HepG2 (cell line): Measurements from ENCODE around the gene PRR30. TPM values are rescaled to one million over a fixed set of nuclear protein-coding genes. Genes with fewer than 3 reads are reported as not detected.

ENCODE experiments used
- ATAC-seq: fragments of 200-7000 bp; cut with Tn5 transposase; 3 replicates; pipeline ENCODE4 v1.9.1; 2020; ENCODE audit warnings: mild to moderate bottlenecking, moderate library complexity
- BruUV-seq: library from RNA; stranded (reverse); fragments of 400-500 nt; replicated peaks from 2 replicates; lab custom pipeline; 2021; lab: Mats Ljungman, UMichigan
- CTCF ChIA-PET: fragments of 300-600 bp; formaldehyde crosslinking; extraction: SDS; loops from one replicate; lab custom pipeline; 2021; ENCODE audit warnings: low total read pairs, inconsistent platforms, low intra/inter-chr PET ratio; lab: Yijun Ruan, JAX
- POLR2A ChIA-PET: fragments of 350-600 bp; sonication (Branson Sonifier 250); formaldehyde crosslinking; loops from one replicate; lab custom pipeline; 2020; ENCODE audit warnings: antibody characterized with exemption, inconsistent platforms; lab: Yijun Ruan, JAX
- DNase-seq: peaks from one replicate; pipeline ENCODE4 v3.0.0-alpha.2; 2015; ENCODE audit warnings: low spot score
- FAIRE-seq: peaks from 3 replicates; lab custom pipeline; 2011; peaks lifted over from hg19 to GRCh38; lab: Jason Lieb, UNC
- H2AFZ ChIP-seq: one replicate; pipeline ENCODE4 v1.6.1; 2011; ENCODE audit warnings: low read length, inconsistent platforms
- H3K27ac ChIP-seq: fragments of 300-600 bp; 3 replicates; pipeline ENCODE4 v1.8.0; 2011; ENCODE audit warnings: mixed run types, mild to moderate bottlenecking, mixed read lengths, low read length, inconsistent platforms; ENCODE audit not compliant: insufficient read depth; ENCODE audit errors: extremely low read length
- H3K27me3 ChIP-seq, 2 experiments: fragments of 200-600 bp in 1 of 2; 2 replicates in 1 of 2; 3 replicates in 1 of 2; pipeline versions ENCODE4 v1.6.0 to v1.8.0; 2011; ENCODE audit warnings: low read length in 2 of 2, mild to moderate bottlenecking in 2 of 2, moderate library complexity in 2 of 2, inconsistent platforms in 1 of 2; ENCODE audit not compliant: insufficient read depth in 2 of 2, control insufficient read depth in 1 of 2
- H3K36me3 ChIP-seq, 2 experiments: fragments of 200-600 bp in 1 of 2; replicated peaks in 1 of 2; 2 replicates in 1 of 2; 3 replicates in 1 of 2; pipeline versions ENCODE4 v1.5.1 to v1.8.0; 2011; ENCODE audit warnings: low read length in 2 of 2, inconsistent platforms in 1 of 2; ENCODE audit not compliant: insufficient read depth in 2 of 2, control insufficient read depth in 1 of 2
- H3K4me1 ChIP-seq: 2 replicates; pipeline ENCODE4 v1.5.1; 2012; ENCODE audit warnings: low read length, inconsistent platforms; ENCODE audit not compliant: insufficient read depth
- H3K4me2 ChIP-seq: 2 replicates; pipeline ENCODE4 v1.6.0; 2011; ENCODE audit warnings: low read depth, low read length, inconsistent platforms
- H3K4me3 ChIP-seq, 3 experiments: fragments of 200-600 bp in 1 of 3; sonication (generic), shearing (Covaris generic) in 1 of 3; replicated peaks in 1 of 3; 2 replicates each; pipeline ENCODE4 v1.5.1; 2011 to 2016; ENCODE audit warnings: low read length in 3 of 3, inconsistent platforms in 2 of 3, low read depth in 2 of 3, mild to moderate bottlenecking in 2 of 3, control low read depth in 1 of 3, mixed read lengths in 1 of 3; ENCODE audit not compliant: insufficient read depth in 1 of 3
- H3K79me2 ChIP-seq: one replicate; pipeline ENCODE4 v1.6.1; 2011; ENCODE audit warnings: low read length, inconsistent platforms; ENCODE audit not compliant: insufficient read depth
- H3K9ac ChIP-seq: 2 replicates; pipeline ENCODE4 v1.6.0; 2011; ENCODE audit warnings: mild to moderate bottlenecking, low read depth, low read length, inconsistent platforms; ENCODE audit not compliant: insufficient read depth
- H3K9me3 ChIP-seq: 2 replicates; pipeline ENCODE4 v1.5.1; 2012; ENCODE audit warnings: mild to moderate bottlenecking, low read length
- H4K20me1 ChIP-seq: 2 replicates; pipeline ENCODE4 v1.6.0; 2011; ENCODE audit warnings: inconsistent platforms, mild to moderate bottlenecking, low read length, moderate library complexity; ENCODE audit not compliant: insufficient read depth
- RBM22 ChIP-seq: fragments of 200-400 bp; formaldehyde crosslinking; optimal IDR thresholded peaks from 2 replicates; pipeline ENCODE3; 2017; ENCODE audit warnings: mild to moderate bottlenecking, low read length, moderate library complexity
- ZNF143 ChIP-seq: sonication (generic); formaldehyde crosslinking; IDR thresholded peaks from 2 replicates; pipeline ENCODE4 v1.4.0; 2020; ENCODE audit warnings: missing genetic modification reagents
- ZNF572 ChIP-seq: sonication (generic); formaldehyde crosslinking; IDR thresholded peaks from 2 replicates; pipeline ENCODE4 v1.5.1; 2020; ENCODE audit warnings: mild to moderate bottlenecking, missing genetic modification reagents
- ZNF878 ChIP-seq: sonication (generic); formaldehyde crosslinking; IDR thresholded peaks from 2 replicates; pipeline ENCODE4 v1.8.1; 2023; ENCODE audit warnings: mild to moderate bottlenecking, missing genetic modification reagents, moderate library complexity
- WGBS: methylation state at CpG from one replicate; pipeline ENCODE4 v1.1.6; 2017; ENCODE audit warnings: low lambda C conversion rate; 5-methylcytosine and 5-hydroxymethylcytosine counted together
- in situ Hi-C: cut with HindIII; loops from 2 replicates; pipeline ENCODE4 v1.10.0; 2017; ENCODE audit warnings: low pct_unique_long_range_greater_than_20kb; ENCODE audit not compliant: extremely low pct_ligation_motif_present
- intact Hi-C: fragments of 100-400 bp; cut with micrococcal nuclease; formaldehyde crosslinking; loops from one replicate; pipeline ENCODE4 v1.10.0; 2022; ENCODE audit not compliant: unreplicated experiment
- polyA plus RNA-seq, 8 experiments: library from polyadenylated mRNA; depleted of rRNA in 3 of 8; stranded (reverse) in 7 of 8; unstranded in 1 of 8; fragments of >200 nt; fragmentation: Illumina TruSeq in 4 of 8; extraction: Trizol in 4 of 8; gene quantifications; 2 replicates each; pipeline versions ENCODE4 v1.2.1 to v1.2.3, GENCODE V29; 2011 to 2016; ENCODE audit warnings: low read depth in 4 of 8, missing spikeins in 1 of 8, mixed read lengths in 1 of 8; ENCODE audit not compliant: insufficient read depth in 1 of 8
- total RNA-seq, 5 experiments: library from RNA; depleted of rRNA; stranded (reverse); fragments of >200 nt; fragmentation: Illumina TruSeq; extraction: Trizol; gene quantifications; 2 replicates each; pipeline ENCODE4 v1.2.3, GENCODE V29; 2016; ENCODE audit warnings: low read depth in 1 of 5
- TF ChIP-seq, protein P1 (sequence below): sonication (generic); formaldehyde crosslinking; IDR thresholded peaks from 2 replicates; pipeline ENCODE4 v1.5.1; 2020; ENCODE audit warnings: mild to moderate bottlenecking, missing genetic modification reagents, moderate library complexity
- TF ChIP-seq, protein P2 (sequence below): sonication (generic); formaldehyde crosslinking; IDR thresholded peaks from 2 replicates; pipeline ENCODE4 v1.5.0; 2020; ENCODE audit warnings: missing genetic modification reagents
- TF ChIP-seq, protein P3 (sequence below): sonication (generic); formaldehyde crosslinking; IDR thresholded peaks from 2 replicates; pipeline ENCODE4 v1.5.0; 2020; ENCODE audit warnings: mild to moderate bottlenecking, missing genetic modification reagents, borderline replicate concordance

The PRR30 gene
- total and polyA plus RNA-seq, 2 of the 13 experiments (the other 11 are each of a cell fraction or from before 2014, with no cell fraction given) = not detected

DNA sequence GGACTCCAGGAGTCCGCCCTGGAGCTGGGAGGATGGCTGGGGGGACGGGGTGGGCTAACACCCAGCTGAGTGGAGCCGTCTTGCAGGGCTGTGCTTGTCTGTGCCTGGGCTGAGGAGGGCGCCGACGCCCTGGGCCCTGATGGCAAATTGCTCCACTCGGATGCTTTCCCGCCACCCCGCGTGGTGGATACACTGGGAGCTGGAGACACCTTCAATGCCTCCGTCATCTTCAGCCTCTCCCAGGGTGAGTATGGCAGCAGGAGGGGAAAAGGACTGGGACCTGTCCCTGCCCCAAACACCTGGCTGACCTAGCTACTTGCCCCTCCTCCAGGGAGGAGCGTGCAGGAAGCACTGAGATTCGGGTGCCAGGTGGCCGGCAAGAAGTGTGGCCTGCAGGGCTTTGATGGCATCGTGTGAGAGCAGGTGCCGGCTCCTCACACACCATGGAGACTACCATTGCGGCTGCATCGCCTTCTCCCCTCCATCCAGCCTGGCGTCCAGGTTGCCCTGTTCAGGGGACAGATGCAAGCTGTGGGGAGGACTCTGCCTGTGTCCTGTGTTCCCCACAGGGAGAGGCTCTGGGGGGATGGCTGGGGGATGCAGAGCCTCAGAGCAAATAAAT, 39.8 kb downstream of the PRR30 start (continued):
- no peak for TF ChIP-seq ZNF143 (CRISPR knock-in tag)
- TF ChIP-seq, protein P1, sequence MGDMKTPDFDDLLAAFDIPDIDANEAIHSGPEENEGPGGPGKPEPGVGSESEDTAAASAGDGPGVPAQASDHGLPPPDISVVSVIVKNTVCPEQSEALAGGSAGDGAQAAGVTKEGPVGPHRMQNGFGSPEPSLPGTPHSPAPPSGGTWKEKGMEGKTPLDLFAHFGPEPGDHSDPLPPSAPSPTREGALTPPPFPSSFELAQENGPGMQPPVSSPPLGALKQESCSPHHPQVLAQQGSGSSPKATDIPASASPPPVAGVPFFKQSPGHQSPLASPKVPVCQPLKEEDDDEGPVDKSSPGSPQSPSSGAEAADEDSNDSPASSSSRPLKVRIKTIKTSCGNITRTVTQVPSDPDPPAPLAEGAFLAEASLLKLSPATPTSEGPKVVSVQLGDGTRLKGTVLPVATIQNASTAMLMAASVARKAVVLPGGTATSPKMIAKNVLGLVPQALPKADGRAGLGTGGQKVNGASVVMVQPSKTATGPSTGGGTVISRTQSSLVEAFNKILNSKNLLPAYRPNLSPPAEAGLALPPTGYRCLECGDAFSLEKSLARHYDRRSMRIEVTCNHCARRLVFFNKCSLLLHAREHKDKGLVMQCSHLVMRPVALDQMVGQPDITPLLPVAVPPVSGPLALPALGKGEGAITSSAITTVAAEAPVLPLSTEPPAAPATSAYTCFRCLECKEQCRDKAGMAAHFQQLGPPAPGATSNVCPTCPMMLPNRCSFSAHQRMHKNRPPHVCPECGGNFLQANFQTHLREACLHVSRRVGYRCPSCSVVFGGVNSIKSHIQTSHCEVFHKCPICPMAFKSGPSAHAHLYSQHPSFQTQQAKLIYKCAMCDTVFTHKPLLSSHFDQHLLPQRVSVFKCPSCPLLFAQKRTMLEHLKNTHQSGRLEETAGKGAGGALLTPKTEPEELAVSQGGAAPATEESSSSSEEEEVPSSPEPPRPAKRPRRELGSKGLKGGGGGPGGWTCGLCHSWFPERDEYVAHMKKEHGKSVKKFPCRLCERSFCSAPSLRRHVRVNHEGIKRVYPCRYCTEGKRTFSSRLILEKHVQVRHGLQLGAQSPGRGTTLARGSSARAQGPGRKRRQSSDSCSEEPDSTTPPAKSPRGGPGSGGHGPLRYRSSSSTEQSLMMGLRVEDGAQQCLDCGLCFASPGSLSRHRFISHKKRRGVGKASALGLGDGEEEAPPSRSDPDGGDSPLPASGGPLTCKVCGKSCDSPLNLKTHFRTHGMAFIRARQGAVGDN (CRISPR knock-in tag) = peak; percentile 17; the same call in 1 of the 2 replicates
- TF ChIP-seq, protein P2, sequence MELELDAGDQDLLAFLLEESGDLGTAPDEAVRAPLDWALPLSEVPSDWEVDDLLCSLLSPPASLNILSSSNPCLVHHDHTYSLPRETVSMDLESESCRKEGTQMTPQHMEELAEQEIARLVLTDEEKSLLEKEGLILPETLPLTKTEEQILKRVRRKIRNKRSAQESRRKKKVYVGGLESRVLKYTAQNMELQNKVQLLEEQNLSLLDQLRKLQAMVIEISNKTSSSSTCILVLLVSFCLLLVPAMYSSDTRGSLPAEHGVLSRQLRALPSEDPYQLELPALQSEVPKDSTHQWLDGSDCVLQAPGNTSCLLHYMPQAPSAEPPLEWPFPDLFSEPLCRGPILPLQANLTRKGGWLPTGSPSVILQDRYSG (CRISPR knock-in tag) = no peak

DNA sequence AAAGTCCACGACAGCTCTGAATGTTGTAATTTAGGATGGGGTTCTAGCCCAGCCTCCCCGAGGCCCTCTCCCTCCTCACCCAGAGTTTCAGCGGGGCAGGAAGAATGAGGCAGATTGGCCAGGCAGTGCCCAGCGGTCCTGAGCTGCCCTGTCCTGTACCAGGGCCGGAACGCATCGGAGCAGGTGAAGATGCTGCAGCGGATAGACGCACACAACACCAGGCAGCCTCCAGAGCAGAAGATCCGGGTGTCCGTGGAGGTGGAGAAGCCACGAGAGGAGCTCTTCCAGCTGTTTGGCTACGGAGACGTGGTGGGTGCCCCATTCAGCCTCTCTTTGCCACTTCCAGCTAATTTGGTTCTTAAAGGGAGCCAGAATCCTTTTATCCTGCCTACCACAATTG, 41.9 kb downstream of the PRR30 start:
- POLR2A ChIA-PET = interaction anchor here (1.1 to 3.9 kb wide), 3 partner anchors 11 to 94 kb away, joined by 3 to 40 read pairs (median 11); partner anchors contain the start of gene KHK
- TF ChIP-seq ZNF878 (no peak), RBM22 (no peak), ZNF572 (CRISPR knock-in tag) (0 out of 2 replicates have a peak, but pooled peaks have one; percentile 18)
- TF ChIP-seq, protein P3, sequence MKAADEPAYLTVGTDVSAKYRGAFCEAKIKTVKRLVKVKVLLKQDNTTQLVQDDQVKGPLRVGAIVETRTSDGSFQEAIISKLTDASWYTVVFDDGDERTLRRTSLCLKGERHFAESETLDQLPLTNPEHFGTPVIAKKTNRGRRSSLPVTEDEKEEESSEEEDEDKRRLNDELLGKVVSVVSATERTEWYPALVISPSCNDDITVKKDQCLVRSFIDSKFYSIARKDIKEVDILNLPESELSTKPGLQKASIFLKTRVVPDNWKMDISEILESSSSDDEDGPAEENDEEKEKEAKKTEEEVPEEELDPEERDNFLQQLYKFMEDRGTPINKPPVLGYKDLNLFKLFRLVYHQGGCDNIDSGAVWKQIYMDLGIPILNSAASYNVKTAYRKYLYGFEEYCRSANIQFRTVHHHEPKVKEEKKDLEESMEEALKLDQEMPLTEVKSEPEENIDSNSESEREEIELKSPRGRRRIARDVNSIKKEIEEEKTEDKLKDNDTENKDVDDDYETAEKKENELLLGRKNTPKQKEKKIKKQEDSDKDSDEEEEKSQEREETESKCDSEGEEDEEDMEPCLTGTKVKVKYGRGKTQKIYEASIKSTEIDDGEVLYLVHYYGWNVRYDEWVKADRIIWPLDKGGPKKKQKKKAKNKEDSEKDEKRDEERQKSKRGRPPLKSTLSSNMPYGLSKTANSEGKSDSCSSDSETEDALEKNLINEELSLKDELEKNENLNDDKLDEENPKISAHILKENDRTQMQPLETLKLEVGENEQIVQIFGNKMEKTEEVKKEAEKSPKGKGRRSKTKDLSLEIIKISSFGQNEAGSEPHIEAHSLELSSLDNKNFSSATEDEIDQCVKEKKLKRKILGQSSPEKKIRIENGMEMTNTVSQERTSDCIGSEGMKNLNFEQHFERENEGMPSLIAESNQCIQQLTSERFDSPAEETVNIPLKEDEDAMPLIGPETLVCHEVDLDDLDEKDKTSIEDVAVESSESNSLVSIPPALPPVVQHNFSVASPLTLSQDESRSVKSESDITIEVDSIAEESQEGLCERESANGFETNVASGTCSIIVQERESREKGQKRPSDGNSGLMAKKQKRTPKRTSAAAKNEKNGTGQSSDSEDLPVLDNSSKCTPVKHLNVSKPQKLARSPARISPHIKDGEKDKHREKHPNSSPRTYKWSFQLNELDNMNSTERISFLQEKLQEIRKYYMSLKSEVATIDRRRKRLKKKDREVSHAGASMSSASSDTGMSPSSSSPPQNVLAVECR (CRISPR knock-in tag) = 0 out of 2 replicates have a peak, but pooled peaks have one; percentile 4

More for the DNA sequence above, 41.9 kb downstream of the PRR30 start:
- no peak overlapping the region for H2AFZ ChIP-seq
- ATAC-seq (no peak), FAIRE-seq (no peak), DNase-seq (no peak)
- in situ Hi-C loops = loop anchor here (5.0 kb wide), 2 partner anchors 100 to 185 kb away; partner anchors contain the start of gene TRIM54
- no peak overlapping the region for H3K4me2 ChIP-seq
- H3K4me1 ChIP-seq = peaks cover 48% of the 10 kb centered on the region
- H3K36me3 ChIP-seq = peaks cover 4 to 40% of the 10 kb centered on the region in 2 experiments
- peaks cover 13% of the 10 kb centered on the region for H3K79me2 ChIP-seq
- no peaks in the 10 kb centered on the region for H3K27me3 ChIP-seq
- no peaks in the 10 kb centered on the region for H3K9me3 ChIP-seq
- H3K27ac ChIP-seq = no peak overlapping the region
- CTCF ChIA-PET = interaction anchor here (2.3 kb wide), 1 partner anchor 11 kb away, joined by 6 read pairs; the partner anchor contains the start of gene KHK
- H3K9ac ChIP-seq = no peak overlapping the region
- H3K4me3 ChIP-seq = no peak overlapping the region
- intact Hi-C loops = loop anchor here (5.0 kb wide), 2 partner anchors 115 to 195 kb away; partner anchors contain the start of genes ATRAID and SLC5A6
- no peaks in the 10 kb centered on the region for H4K20me1 ChIP-seq
- 99% methylated on average over 14 of the region's 14 CpGs for WGBS
- no TSS peak for BruUV-seq
